Measurements from ENCODE around the gene ITGAE. TPM values are rescaled to one million over a fixed set of nuclear protein-coding genes. Genes with fewer than 3 reads are reported as not detected.
A peak's percentile ranks its signal among the peaks of the same experiment; 100 is the strongest.

The ITGAE gene
- total and polyA plus RNA-seq, 10 of the 15 experiments (the other 5 are each of a cell fraction or from before 2014, with no cell fraction given): 13.1 to 161 (median 34.8) TPM

GRCh38 chr17:3723556-3724377 is 77.2 kb downstream of the ITGAE start, which contains the start of gene HASPIN (continued):
- TF ChIP-seq ELK1 (IDR thresholded peaks at IDR 0.05; ENCODE audit: low read depth, low read length): no peak; the same call in 1 of the 2 replicates
- no peak for TF ChIP-seq ZNF592 (IDR thresholded peaks at IDR 0.05)
- no peak for TF ChIP-seq GABPA (IDR thresholded peaks at IDR 0.05; ENCODE audit: low read depth)
- no peak for TF ChIP-seq MTA2 (IDR thresholded peaks at IDR 0.05; ENCODE audit: low read depth)
- peak; percentile 83 for TF ChIP-seq GATAD2B (conservative IDR thresholded peaks at IDR 0.05; ENCODE audit: low read depth)
- TF ChIP-seq SRF (IDR thresholded peaks at IDR 0.05; ENCODE audit: low read depth in 2 of 2, low read length in 2 of 2): 0 out of 4 replicates have a peak, but pooled peaks of 1 of the 2 experiments have one; percentile 20
- no peak for TF ChIP-seq ZBTB33 (IDR thresholded peaks at IDR 0.05)
- TF ChIP-seq JUND (IDR thresholded peaks at IDR 0.05; ENCODE audit: low read depth, low read length): no peak
- TF ChIP-seq, protein P1, sequence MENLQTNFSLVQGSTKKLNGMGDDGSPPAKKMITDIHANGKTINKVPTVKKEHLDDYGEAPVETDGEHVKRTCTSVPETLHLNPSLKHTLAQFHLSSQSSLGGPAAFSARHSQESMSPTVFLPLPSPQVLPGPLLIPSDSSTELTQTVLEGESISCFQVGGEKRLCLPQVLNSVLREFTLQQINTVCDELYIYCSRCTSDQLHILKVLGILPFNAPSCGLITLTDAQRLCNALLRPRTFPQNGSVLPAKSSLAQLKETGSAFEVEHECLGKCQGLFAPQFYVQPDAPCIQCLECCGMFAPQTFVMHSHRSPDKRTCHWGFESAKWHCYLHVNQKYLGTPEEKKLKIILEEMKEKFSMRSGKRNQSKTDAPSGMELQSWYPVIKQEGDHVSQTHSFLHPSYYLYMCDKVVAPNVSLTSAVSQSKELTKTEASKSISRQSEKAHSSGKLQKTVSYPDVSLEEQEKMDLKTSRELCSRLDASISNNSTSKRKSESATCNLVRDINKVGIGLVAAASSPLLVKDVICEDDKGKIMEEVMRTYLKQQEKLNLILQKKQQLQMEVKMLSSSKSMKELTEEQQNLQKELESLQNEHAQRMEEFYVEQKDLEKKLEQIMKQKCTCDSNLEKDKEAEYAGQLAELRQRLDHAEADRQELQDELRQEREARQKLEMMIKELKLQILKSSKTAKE (IDR thresholded peaks at IDR 0.05; ENCODE audit: low read depth, poor library complexity, severe bottlenecking): no peak
- peak; percentile 67; the same call in 1 of the 2 replicates for TF ChIP-seq FOXM1 (IDR thresholded peaks at IDR 0.05; ENCODE audit: low read depth, low read length)
- TF ChIP-seq TCF7 (IDR thresholded peaks at IDR 0.05; ENCODE audit: borderline replicate concordance): no peak
- TF ChIP-seq, protein P2, sequence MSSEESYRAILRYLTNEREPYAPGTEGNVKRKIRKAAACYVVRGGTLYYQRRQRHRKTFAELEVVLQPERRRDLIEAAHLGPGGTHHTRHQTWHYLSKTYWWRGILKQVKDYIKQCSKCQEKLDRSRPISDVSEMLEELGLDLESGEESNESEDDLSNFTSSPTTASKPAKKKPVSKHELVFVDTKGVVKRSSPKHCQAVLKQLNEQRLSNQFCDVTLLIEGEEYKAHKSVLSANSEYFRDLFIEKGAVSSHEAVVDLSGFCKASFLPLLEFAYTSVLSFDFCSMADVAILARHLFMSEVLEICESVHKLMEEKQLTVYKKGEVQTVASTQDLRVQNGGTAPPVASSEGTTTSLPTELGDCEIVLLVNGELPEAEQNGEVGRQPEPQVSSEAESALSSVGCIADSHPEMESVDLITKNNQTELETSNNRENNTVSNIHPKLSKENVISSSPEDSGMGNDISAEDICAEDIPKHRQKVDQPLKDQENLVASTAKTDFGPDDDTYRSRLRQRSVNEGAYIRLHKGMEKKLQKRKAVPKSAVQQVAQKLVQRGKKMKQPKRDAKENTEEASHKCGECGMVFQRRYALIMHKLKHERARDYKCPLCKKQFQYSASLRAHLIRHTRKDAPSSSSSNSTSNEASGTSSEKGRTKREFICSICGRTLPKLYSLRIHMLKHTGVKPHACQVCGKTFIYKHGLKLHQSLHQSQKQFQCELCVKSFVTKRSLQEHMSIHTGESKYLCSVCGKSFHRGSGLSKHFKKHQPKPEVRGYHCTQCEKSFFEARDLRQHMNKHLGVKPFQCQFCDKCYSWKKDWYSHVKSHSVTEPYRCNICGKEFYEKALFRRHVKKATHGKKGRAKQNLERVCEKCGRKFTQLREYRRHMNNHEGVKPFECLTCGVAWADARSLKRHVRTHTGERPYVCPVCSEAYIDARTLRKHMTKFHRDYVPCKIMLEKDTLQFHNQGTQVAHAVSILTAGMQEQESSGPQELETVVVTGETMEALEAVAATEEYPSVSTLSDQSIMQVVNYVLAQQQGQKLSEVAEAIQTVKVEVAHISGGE (CRISPR knock-in tag; IDR thresholded peaks at IDR 0.05): no peak
- TF ChIP-seq, protein P3, sequence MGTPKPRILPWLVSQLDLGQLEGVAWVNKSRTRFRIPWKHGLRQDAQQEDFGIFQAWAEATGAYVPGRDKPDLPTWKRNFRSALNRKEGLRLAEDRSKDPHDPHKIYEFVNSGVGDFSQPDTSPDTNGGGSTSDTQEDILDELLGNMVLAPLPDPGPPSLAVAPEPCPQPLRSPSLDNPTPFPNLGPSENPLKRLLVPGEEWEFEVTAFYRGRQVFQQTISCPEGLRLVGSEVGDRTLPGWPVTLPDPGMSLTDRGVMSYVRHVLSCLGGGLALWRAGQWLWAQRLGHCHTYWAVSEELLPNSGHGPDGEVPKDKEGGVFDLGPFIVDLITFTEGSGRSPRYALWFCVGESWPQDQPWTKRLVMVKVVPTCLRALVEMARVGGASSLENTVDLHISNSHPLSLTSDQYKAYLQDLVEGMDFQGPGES (IDR thresholded peaks at IDR 0.05): peak; percentile 18; the same call in 1 of the 2 replicates
- peak; percentile 91 for TF ChIP-seq CREB1 (IDR thresholded peaks at IDR 0.05; ENCODE audit: low read depth)

Data from GM12878 (cell line).